Endothelial cell of umbilical vein (primary cell): ENCODE data around the gene SMARCC1. TPM values are rescaled to one million over a fixed set of nuclear protein-coding genes. Genes with fewer than 3 reads are reported as not detected.

Experiments used
- BruUV-seq: library from RNA; stranded (reverse); fragments of 400-500 nt; replicated peaks from 2 replicates; lab custom pipeline; 2021; lab: Mats Ljungman, UMichigan
- CTCF ChIA-PET: fragments of 300-600, 350-600 bp; sonication (Branson Sonifier 250); formaldehyde crosslinking; loops from one replicate; lab custom pipeline; 2021; ENCODE audit warnings: antibody characterized with exemption, inconsistent platforms; lab: Charles Lee
- POLR2A ChIA-PET: fragments of 300-600, 350-600 bp; sonication (Branson Sonifier 250); formaldehyde crosslinking; loops from one replicate; lab custom pipeline; 2021; ENCODE audit warnings: antibody characterized with exemption, inconsistent platforms; lab: Charles Lee
- DNase-seq: peaks from one replicate; pipeline ENCODE4 v3.0.0-alpha.2; 2011; ENCODE audit warnings: low read depth, low spot score
- FAIRE-seq: peaks from 2 replicates; lab custom pipeline; 2011; peaks lifted over from hg19 to GRCh38; lab: Jason Lieb, UNC
- H2AFZ ChIP-seq: 2 replicates; pipeline ENCODE4 v1.6.0; 2012; ENCODE audit warnings: low read depth, low read length, control low read depth, inconsistent platforms
- H3K27ac ChIP-seq: 2 replicates; pipeline ENCODE4 v1.5.1; 2011; ENCODE audit warnings: low read depth, mild to moderate bottlenecking, control low read depth, low read length, moderate library complexity; ENCODE audit not compliant: insufficient read depth
- H3K27me3 ChIP-seq, 2 experiments: 2 replicates each; pipeline versions ENCODE4 v1.6.0 to v1.6.1; 2011; ENCODE audit warnings: low read length in 2 of 2, mixed read lengths in 1 of 2; ENCODE audit not compliant: control insufficient read depth in 2 of 2, insufficient read depth in 2 of 2
- H3K36me3 ChIP-seq, 2 experiments: 2 replicates in 1 of 2; 3 replicates in 1 of 2; pipeline ENCODE4 v1.5.1; 2011; ENCODE audit warnings: low read length in 2 of 2, mild to moderate bottlenecking in 1 of 2, moderate library complexity in 1 of 2; ENCODE audit not compliant: control insufficient read depth in 2 of 2, insufficient read depth in 2 of 2; ENCODE audit errors: extremely low read depth in 1 of 2
- H3K4me1 ChIP-seq: 3 replicates; pipeline ENCODE4 v1.5.1; 2011; ENCODE audit warnings: mild to moderate bottlenecking, low read length; ENCODE audit not compliant: control insufficient read depth, insufficient read depth; ENCODE audit errors: extremely low read depth
- H3K4me2 ChIP-seq: 2 replicates; pipeline ENCODE4 v1.6.1; 2011; ENCODE audit warnings: low read length, control low read depth, mixed read lengths; ENCODE audit not compliant: insufficient read depth
- H3K4me3 ChIP-seq, 3 experiments: fragments of 200-600 bp in 1 of 3; sonication (generic), shearing (Covaris generic) in 1 of 3; replicated peaks in 1 of 3; 2 replicates each; pipeline ENCODE4 v1.5.1; 2011 to 2016; ENCODE audit warnings: control low read depth in 3 of 3, low read length in 3 of 3, mild to moderate bottlenecking in 2 of 3, inconsistent platforms in 1 of 3, low read depth in 1 of 3, moderate library complexity in 1 of 3; ENCODE audit not compliant: insufficient read depth in 1 of 3
- H3K79me2 ChIP-seq: 2 replicates; pipeline ENCODE4 v1.6.0; 2012; ENCODE audit warnings: low read length, inconsistent platforms; ENCODE audit not compliant: control insufficient read depth, insufficient read depth
- H3K9ac ChIP-seq: replicated peaks from 2 replicates; pipeline ENCODE3; 2011; ENCODE audit warnings: low read length, control low read depth; ENCODE audit not compliant: insufficient read depth; ENCODE audit errors: extremely low read depth
- H3K9me1 ChIP-seq: replicated peaks from 3 replicates; pipeline ENCODE4 v1.6.0; 2011; ENCODE audit warnings: mild to moderate bottlenecking, low read length; ENCODE audit not compliant: control insufficient read depth, insufficient read depth; ENCODE audit errors: extremely low read depth
- H3K9me3 ChIP-seq: replicated peaks from 2 replicates; pipeline ENCODE4 v1.5.1; 2012; ENCODE audit warnings: low read length, inconsistent platforms; ENCODE audit not compliant: control insufficient read depth, insufficient read depth
- H4K20me1 ChIP-seq: replicated peaks from 2 replicates; pipeline ENCODE3; 2011; ENCODE audit warnings: mild to moderate bottlenecking, low read length; ENCODE audit not compliant: control insufficient read depth, insufficient read depth; ENCODE audit errors: extremely low read depth
- CTCF ChIP-seq, 2 donors: IDR thresholded peaks; 1 replicate in 1 of 2; 2 replicates in 1 of 2; pipeline ENCODE4 v1.5.1; 2011; ENCODE audit warnings: low read length in 2 of 2, mild to moderate bottlenecking in 2 of 2, moderate library complexity in 2 of 2, control low read depth in 1 of 2, inconsistent platforms in 1 of 2, low read depth in 1 of 2; ENCODE audit not compliant: insufficient read depth in 1 of 2; ENCODE audit errors: extremely low read depth in 1 of 2
- EZH2 ChIP-seq: IDR thresholded peaks from 2 replicates; pipeline ENCODE4 v1.6.1; 2012; ENCODE audit warnings: borderline replicate concordance, low read depth, mild to moderate bottlenecking, moderate library complexity, low read length, inconsistent platforms; ENCODE audit not compliant: severe bottlenecking
- FOS ChIP-seq: IDR thresholded peaks from 2 replicates; pipeline ENCODE4 v1.6.1; 2011; ENCODE audit warnings: mild to moderate bottlenecking, low read length, moderate library complexity, borderline replicate concordance; ENCODE audit not compliant: insufficient read depth
- GATA2 ChIP-seq: IDR thresholded peaks from 2 replicates; pipeline ENCODE4 v1.7.0; 2011; ENCODE audit warnings: low read depth, mild to moderate bottlenecking, moderate library complexity, mixed read lengths, low read length; ENCODE audit not compliant: insufficient read length, insufficient read depth
- JUN ChIP-seq: IDR thresholded peaks from 2 replicates; pipeline ENCODE4 v1.6.1; 2011; ENCODE audit warnings: borderline replicate concordance, low read depth; ENCODE audit not compliant: insufficient read length, insufficient read depth
- MYC ChIP-seq: IDR thresholded peaks from one replicate; pipeline ENCODE4 v1.6.1; 2011; ENCODE audit warnings: mild to moderate bottlenecking, low read depth, low read length
- POLR2A ChIP-seq: IDR thresholded peaks from 2 replicates; pipeline ENCODE4 v1.6.1; 2012; ENCODE audit warnings: low read depth, mild to moderate bottlenecking, control low read depth, low read length
- POLR2AphosphoS5 ChIP-seq: IDR thresholded peaks from 2 replicates; pipeline ENCODE4 v1.6.1; 2012; ENCODE audit warnings: low read depth, mild to moderate bottlenecking, control low read depth, low read length, moderate library complexity; ENCODE audit not compliant: insufficient read depth
- dilution Hi-C: fragments of 300-500 bp; cut with MboI; formaldehyde crosslinking; loops from one replicate; pipeline ENCODE4 v1.15.0; 2019; ENCODE audit warnings: low sequenced_read_pairs; ENCODE audit not compliant: extremely low pct_ligation_motif_present
- intact Hi-C: fragments of 100-400 bp; cut with micrococcal nuclease; formaldehyde crosslinking; loops from one replicate; pipeline ENCODE4 v1.10.0; 2022
- polyA plus RNA-seq, 4 experiments: library from polyadenylated mRNA; depleted of rRNA in 3 of 4; stranded (reverse) in 3 of 4; unstranded in 1 of 4; fragments of >200 nt; gene quantifications; 2 replicates each; pipeline versions ENCODE4 v1.2.1 to v1.2.3, GENCODE V29; 2011 to 2012; ENCODE audit warnings: missing spikeins in 1 of 4
- total RNA-seq: library from RNA; stranded (reverse); gene quantifications from 2 replicates; pipeline ENCODE4 v1.2.3, GENCODE V29; 2021
- TF ChIP-seq, protein P1 (sequence below): IDR thresholded peaks from 2 replicates; pipeline ENCODE4 v1.6.1; 2011; ENCODE audit not compliant: insufficient read depth, insufficient read length

Gene SMARCC1
- total and polyA plus RNA-seq, 2 donors (not counting 3 experiments of a cell fraction or from before 2014, with no cell fraction given), result 23.0 to 138 TPM

- POLR2A ChIA-PET, result no interaction called here
Observed at GRCh38 chr3:47588587-47588986, 193.1 kb downstream of the SMARCC1 start.

More at GRCh38 chr3:47588587-47588986, 193.1 kb downstream of the SMARCC1 start:
- Histone ChIP-seq H2AFZ (no peak overlapping the region), H3K4me1 (peaks cover 2% of the 10 kb centered on the region), H3K36me3 (peaks cover 11 to 21% of the 10 kb centered on the region in 2 experiments), H4K20me1 (no peaks in the 10 kb centered on the region), H3K79me2 (no peaks in the 10 kb centered on the region), H3K9me1 (no peaks in the 10 kb centered on the region), H3K27ac (no peak overlapping the region), H3K9me3 (no peaks in the 10 kb centered on the region), H3K9ac (no peak overlapping the region), H3K4me2 (no peak overlapping the region), H3K4me3 (no peak overlapping the region), H3K27me3 (no peaks in the 10 kb centered on the region)
- intact Hi-C loops (no loop called here), dilution Hi-C loops (no loop called here)
- FAIRE-seq (no peak), DNase-seq (no peak)
- BruUV-seq, result no TSS peak
- TF ChIP-seq, protein P1, sequence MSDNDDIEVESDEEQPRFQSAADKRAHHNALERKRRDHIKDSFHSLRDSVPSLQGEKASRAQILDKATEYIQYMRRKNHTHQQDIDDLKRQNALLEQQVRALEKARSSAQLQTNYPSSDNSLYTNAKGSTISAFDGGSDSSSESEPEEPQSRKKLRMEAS, result no peak
- no peak for TF ChIP-seq POLR2A
- no peak for TF ChIP-seq CTCF (IDR thresholded peaks at IDR 0.05; ENCODE audit: extremely low read depth in 1 of 2, insufficient read depth in 1 of 2, low read depth in 1 of 2, low read length in 2 of 2)
- TF ChIP-seq JUN, result no peak
- no peak for TF ChIP-seq GATA2
- no peak for TF ChIP-seq EZH2
- TF ChIP-seq FOS, result no peak
- no peak for TF ChIP-seq POLR2AphosphoS5
- TF ChIP-seq MYC, result no peak
- CTCF ChIA-PET, result interaction anchor here (1.1 to 2.0 kb wide), 5 partner anchors 9 to 66 kb away, joined by 3 to 12 read pairs (median 3); no protein-coding TSS in a partner anchor
